GM19238 (cell line): ENCODE results near the gene DRG2.

ENCODE experiments used
- DNase-seq: peaks from one replicate; pipeline ENCODE4 v3.0.0; 2011; ENCODE audit warnings: low spot score; ENCODE audit not compliant: insufficient read length

The DRG2 gene

GRCh38 chr17:18115517-18115916 lies 27.8 kb downstream of the DRG2 start:
- no peak for DNase-seq

GRCh38 chr17:18116078-18116477 lies 28.3 kb downstream of the DRG2 start:
- DNase-seq = no peak

GRCh38 chr17:18117533-18117932 lies 29.8 kb downstream of the DRG2 start:
- no peak for DNase-seq

- DNase-seq = no peak
These were observed 30.5 kb downstream of the DRG2 start for GRCh38 chr17:18117982-18118975.

GRCh38 chr17:18119166-18119745 lies 31.5 kb downstream of the DRG2 start:
- DNase-seq = no peak

GRCh38 chr17:18119938-18120337 lies 32.2 kb downstream of the DRG2 start:
- no peak for DNase-seq

- no peak for DNase-seq
These were observed 32.8 kb downstream of the DRG2 start for GRCh38 chr17:18120461-18121017.

- DNase-seq = no peak
These were observed 33.6 kb downstream of the DRG2 start for GRCh38 chr17:18121144-18121910.

- no peak for DNase-seq
These were observed 35.4 kb downstream of the DRG2 start for GRCh38 chr17:18122990-18123753.

GRCh38 chr17:18124345-18125126 lies 36.8 kb downstream of the DRG2 start:
- DNase-seq = no peak

GRCh38 chr17:18129041-18129502 lies 41.3 kb downstream of the DRG2 start:
- no peak for DNase-seq

- no peak for DNase-seq
These were observed 45.0 kb downstream of the DRG2 start for GRCh38 chr17:18132711-18133110.

- DNase-seq = no peak
These were observed 48.6 kb downstream of the DRG2 start for GRCh38 chr17:18136357-18136756.

GRCh38 chr17:18138065-18138749 lies 50.5 kb downstream of the DRG2 start:
- no peak for DNase-seq

- DNase-seq = no peak
These were observed 51.3 kb downstream of the DRG2 start for GRCh38 chr17:18139092-18139491.

- no peak for DNase-seq
These were observed 51.8 kb downstream of the DRG2 start for GRCh38 chr17:18139498-18139897.

- no peak for DNase-seq
These were observed 52.2 kb downstream of the DRG2 start for GRCh38 chr17:18139949-18140348.

- DNase-seq = no peak
These were observed 52.9 kb downstream of the DRG2 start for GRCh38 chr17:18140648-18141047.

- DNase-seq = peak; percentile 35
These were observed 53.6 kb downstream of the DRG2 start for GRCh38 chr17:18141210-18141803.
